GM19372 (cell line): ENCODE results near the gene PFDN1.

Experiments used
- ATAC-seq: cut with Tn5 transposase; IDR thresholded peaks from one replicate; pipeline ENCODE4 v1.9.1; 2021; ENCODE audit warnings: mild to moderate bottlenecking, low read depth, moderate library complexity; ENCODE audit not compliant: unreplicated experiment

Gene PFDN1

GRCh38 chr5:140299056-140299455 lies 3.8 kb downstream of the PFDN1 start:
- ATAC-seq = no peak

GRCh38 chr5:140298183-140298601 lies 4.7 kb downstream of the PFDN1 start:
- no peak for ATAC-seq

- no peak for ATAC-seq
Observed at GRCh38 chr5:140297283-140297682, 5.6 kb downstream of the PFDN1 start.

- ATAC-seq = no peak
Observed at GRCh38 chr5:140296289-140296688, 6.6 kb downstream of the PFDN1 start.

- no peak for ATAC-seq
Observed at GRCh38 chr5:140295414-140295813, 7.5 kb downstream of the PFDN1 start.

- no peak for ATAC-seq
Observed at GRCh38 chr5:140294753-140295152, 8.1 kb downstream of the PFDN1 start.

GRCh38 chr5:140293849-140294100 lies 9.1 kb downstream of the PFDN1 start:
- no peak for ATAC-seq

GRCh38 chr5:140293091-140293848 lies 9.6 kb downstream of the PFDN1 start:
- no peak for ATAC-seq

GRCh38 chr5:140292212-140293036 lies 10.5 kb downstream of the PFDN1 start:
- no peak for ATAC-seq

GRCh38 chr5:140287801-140288521 lies 14.9 kb downstream of the PFDN1 start:
- ATAC-seq = no peak

- no peak for ATAC-seq
Observed at GRCh38 chr5:140286424-140286823, 16.5 kb downstream of the PFDN1 start.

- ATAC-seq = no peak
Observed at GRCh38 chr5:140284013-140284412, 18.9 kb downstream of the PFDN1 start.

- ATAC-seq = no peak
Observed at GRCh38 chr5:140282266-140282665, 20.6 kb downstream of the PFDN1 start.

- no peak for ATAC-seq
Observed at GRCh38 chr5:140275837-140276236, 27.1 kb downstream of the PFDN1 start.

GRCh38 chr5:140273401-140273877 lies 29.5 kb downstream of the PFDN1 start:
- no peak for ATAC-seq

- no peak for ATAC-seq
Observed at GRCh38 chr5:140270008-140270407, 32.9 kb downstream of the PFDN1 start.

- ATAC-seq = no peak
Observed at GRCh38 chr5:140267559-140268018, 35.3 kb downstream of the PFDN1 start.

GRCh38 chr5:140267201-140267540 lies 35.7 kb downstream of the PFDN1 start:
- no peak for ATAC-seq

GRCh38 chr5:140266471-140267200 lies 36.3 kb downstream of the PFDN1 start:
- ATAC-seq = no peak

- no peak for ATAC-seq
Observed at GRCh38 chr5:140265845-140266244, 37.1 kb downstream of the PFDN1 start.

- no peak for ATAC-seq
Observed at GRCh38 chr5:140262839-140263238, 40.1 kb downstream of the PFDN1 start.
